Activated naive CD8-positive, alpha-beta T cell treated with anti-CD3 and anti-CD28 coated beads for 36 hours (primary cell): Measurements from ENCODE around the gene ZNF385B. TPM values are rescaled to one million over a fixed set of nuclear protein-coding genes. Genes with fewer than 3 reads are reported as not detected.

Experiments used
- DNase-seq: peaks from one replicate; pipeline ENCODE4 v3.0.0; 2021
- H3K27ac Mint-ChIP-seq: one replicate; pipeline ENCODE4 v1.8.0; 2022; ENCODE audit warnings: mild to moderate bottlenecking, moderate library complexity, mixed read lengths
- H3K27me3 Mint-ChIP-seq: one replicate; pipeline ENCODE4 v1.8.0; 2022; ENCODE audit warnings: mild to moderate bottlenecking, mixed read lengths
- H3K36me3 Mint-ChIP-seq: one replicate; pipeline ENCODE4 v1.8.0; 2021; ENCODE audit warnings: mild to moderate bottlenecking, mixed read lengths
- H3K4me1 Mint-ChIP-seq: one replicate; pipeline ENCODE4 v1.8.0; 2021; ENCODE audit warnings: mixed read lengths
- H3K4me3 Mint-ChIP-seq: one replicate; pipeline ENCODE4 v1.8.0; 2022; ENCODE audit warnings: mild to moderate bottlenecking, moderate library complexity, mixed read lengths
- H3K9me3 Mint-ChIP-seq: one replicate; pipeline ENCODE4 v1.8.0; 2022; ENCODE audit warnings: mixed read lengths
- total RNA-seq, 2 experiments: library from RNA; stranded (reverse); gene quantifications; one replicate each; pipeline ENCODE4 v1.2.3, GENCODE V29; 2021

ZNF385B gene
- total RNA-seq, 2 experiments from 2014 or later = not detected

DNA sequence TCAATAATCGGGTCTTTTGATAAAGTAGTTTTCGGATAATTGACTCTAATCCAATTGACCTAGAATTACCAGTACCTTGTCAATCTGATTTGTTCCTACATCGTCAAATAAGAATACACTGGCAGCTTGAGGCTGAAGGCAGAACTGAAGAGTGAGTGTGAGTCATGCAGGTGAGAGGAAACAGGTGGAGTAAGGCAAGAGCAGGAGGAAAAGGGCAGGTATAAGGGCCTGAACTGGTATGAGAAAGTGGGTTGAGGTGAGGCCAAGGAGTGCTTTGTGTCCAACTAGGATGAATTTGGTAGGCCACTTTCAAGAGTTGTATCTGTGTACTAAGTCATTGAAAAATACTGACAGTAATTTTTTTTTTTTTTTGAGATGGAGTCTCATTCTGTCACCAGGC is 186.0 kb downstream of the ZNF385B start:
- Mint-ChIP-seq H3K4me1 (no peaks in the 10 kb centered on the region), H3K4me3 (no peak overlapping the region), H3K36me3 (no peaks in the 10 kb centered on the region), H3K27ac (no peak overlapping the region), H3K9me3 (no peaks in the 10 kb centered on the region), H3K27me3 (no peaks in the 10 kb centered on the region)
- no peak for DNase-seq

DNA sequence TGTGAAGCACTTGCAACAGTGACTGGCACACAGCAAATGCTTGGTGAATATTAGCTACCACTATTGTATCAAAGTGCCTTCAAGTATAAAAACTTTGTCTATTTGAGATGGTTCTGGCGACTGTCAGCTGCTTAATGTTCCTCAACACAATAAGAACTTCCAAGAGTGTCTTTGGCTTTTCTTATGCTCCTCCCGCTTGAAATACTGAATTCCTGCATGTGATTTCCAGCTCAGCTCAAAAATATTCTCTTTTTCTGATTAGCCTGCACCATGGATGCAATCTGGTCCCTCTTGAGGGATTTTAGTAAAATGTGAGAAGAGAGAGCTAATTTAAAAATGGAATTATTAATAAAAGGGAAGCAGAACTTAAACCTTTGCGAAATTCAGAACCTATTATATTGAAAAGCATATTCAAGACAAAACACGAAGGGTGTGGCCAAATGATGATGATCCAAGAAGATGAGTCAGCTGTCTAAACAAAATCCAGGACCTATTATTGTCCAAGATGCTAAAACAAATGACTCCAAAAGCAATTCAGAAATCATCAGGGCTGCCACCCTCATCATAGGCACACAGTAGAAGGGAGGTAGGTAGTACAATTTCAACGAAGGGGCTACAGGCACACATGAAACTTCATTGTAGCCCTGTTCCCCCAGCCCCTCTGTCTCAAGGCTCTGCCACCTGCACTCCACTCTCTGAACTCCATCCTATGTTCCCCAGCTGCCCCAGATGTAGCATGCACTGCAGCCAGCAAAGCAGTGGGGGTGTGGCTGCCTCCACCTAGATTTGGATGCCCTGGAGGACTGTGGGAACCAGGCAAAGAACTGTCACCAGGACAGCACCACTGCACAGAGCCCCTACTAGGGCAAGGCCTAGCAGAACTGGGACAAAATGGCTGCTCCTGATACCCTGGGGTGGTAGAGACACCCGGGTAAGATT is 190.1 kb downstream of the ZNF385B start:
- Mint-ChIP-seq H3K9me3 (no peaks in the 10 kb centered on the region), H3K27ac (no peak overlapping the region), H3K4me3 (no peak overlapping the region), H3K4me1 (no peaks in the 10 kb centered on the region), H3K27me3 (peaks cover 5% of the 10 kb centered on the region), H3K36me3 (no peaks in the 10 kb centered on the region)
- no peak for DNase-seq

DNA sequence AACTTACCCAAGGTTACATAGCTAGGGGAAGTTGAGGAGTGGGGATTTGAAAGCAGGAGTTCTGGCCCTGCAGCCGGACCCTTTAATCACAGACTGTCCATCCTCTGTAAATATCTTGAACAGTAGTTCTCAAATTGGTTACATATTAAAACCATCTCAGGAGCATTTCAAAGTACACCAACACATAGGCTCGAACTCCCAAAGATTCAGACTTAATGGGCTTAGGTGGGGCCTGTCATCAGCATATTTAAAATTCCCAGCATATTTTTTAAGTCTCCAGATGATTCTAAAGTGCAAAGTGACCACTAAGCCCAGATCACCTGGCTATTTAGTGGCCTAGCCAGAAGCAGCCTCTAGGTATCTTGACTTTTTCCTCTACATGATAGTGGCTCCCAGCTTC is 192.2 kb downstream of the ZNF385B start:
- H3K36me3 Mint-ChIP-seq = no peaks in the 10 kb centered on the region
- no peak for DNase-seq
- H3K9me3 Mint-ChIP-seq = no peaks in the 10 kb centered on the region

DNA sequence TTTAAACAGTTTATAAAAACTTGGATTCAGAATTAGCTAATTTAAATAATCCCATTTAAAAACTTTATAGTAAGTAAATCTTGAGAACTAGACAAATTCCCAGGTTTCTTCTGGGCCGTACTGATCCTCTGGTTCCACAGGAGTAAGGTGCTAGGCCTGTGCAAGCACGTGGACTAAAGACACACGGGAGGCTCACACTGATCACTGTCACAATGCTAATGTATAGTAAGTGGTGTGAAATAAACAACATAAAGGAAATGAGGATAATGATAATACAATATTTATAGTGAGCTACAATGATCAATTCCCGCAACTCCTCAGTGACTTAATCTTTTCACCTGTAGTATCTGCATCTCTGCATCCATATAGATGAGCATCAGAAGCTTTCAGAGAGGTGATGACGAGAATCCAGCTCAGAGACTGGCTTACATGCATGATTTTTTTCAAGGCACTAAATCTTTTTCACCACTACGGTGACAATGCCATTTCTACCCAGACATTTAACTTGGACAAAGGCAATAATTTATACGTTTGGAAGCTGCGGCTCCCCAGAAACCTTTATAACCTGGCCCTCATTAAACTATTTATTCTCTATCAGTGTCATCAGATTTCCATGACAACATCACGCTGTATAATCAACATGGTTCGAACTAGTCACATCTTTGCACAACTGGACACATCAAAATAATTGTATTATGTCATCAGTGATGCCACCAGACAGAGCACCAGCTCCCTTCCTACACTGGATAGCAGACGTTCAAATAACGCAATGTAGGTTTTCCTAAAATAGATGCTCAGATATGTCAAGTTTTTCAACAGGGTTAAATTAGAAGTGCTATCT is 196.2 kb downstream of the ZNF385B start:
- Mint-ChIP-seq H3K27ac (no peak overlapping the region), H3K36me3 (no peaks in the 10 kb centered on the region), H3K27me3 (peaks cover 5% of the 10 kb centered on the region), H3K9me3 (no peaks in the 10 kb centered on the region), H3K4me1 (no peaks in the 10 kb centered on the region), H3K4me3 (no peak overlapping the region)
- DNase-seq = no peak

More for the DNA sequence above, 192.2 kb downstream of the ZNF385B start:
- H3K4me3 Mint-ChIP-seq = no peak overlapping the region
- H3K27me3 Mint-ChIP-seq = peaks cover 5% of the 10 kb centered on the region
- H3K4me1 Mint-ChIP-seq = no peaks in the 10 kb centered on the region
- H3K27ac Mint-ChIP-seq = no peak overlapping the region

DNA sequence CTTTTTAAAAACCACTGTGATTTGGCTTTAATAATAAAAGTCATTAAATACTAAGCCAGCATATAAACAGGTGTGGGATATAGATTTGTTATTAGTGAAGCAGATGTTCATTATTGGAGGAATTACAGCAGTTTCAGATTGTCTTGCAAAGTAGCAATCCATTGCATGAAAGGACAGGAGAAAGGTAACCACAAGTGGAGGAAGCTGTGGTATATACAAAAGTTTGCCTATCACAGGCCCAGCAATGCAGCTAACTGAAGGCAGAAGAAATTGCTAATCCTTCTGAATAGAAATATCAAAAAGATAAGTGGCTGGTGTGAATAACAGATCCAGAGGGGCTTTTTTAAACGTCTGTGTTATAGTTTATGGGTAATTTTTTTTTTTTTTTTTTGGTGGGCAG is 199.4 kb downstream of the ZNF385B start:
- H3K27ac Mint-ChIP-seq = no peak overlapping the region
- no peaks in the 10 kb centered on the region for H3K27me3 Mint-ChIP-seq
- H3K4me1 Mint-ChIP-seq = no peaks in the 10 kb centered on the region
- no peaks in the 10 kb centered on the region for H3K36me3 Mint-ChIP-seq
- H3K9me3 Mint-ChIP-seq = no peaks in the 10 kb centered on the region
- H3K4me3 Mint-ChIP-seq = no peak overlapping the region
- no peak for DNase-seq

DNA sequence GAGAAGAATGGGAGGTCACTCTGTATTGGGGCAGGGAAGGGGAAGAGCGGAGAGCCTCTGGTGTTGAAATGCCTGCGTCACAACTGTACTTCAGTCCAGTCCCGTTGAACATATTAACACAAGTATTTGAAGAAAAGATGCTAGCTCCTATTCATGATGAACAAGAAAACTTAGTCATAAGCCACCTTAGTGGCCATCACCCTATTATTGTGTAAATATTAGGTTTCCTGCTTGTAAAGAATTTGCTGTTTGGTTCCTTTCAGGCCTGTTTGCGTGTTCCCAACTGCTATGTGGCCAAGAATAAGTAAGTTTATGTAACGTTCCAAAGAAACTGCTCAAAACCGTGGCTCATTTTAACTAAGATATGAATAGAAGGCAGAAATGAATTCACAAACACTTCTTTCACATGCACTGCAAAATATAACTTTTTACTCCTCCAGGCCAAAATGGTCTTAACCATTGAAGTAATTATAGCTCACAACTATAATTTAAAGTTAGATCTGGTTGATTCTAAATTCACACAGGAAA is 204.3 kb downstream of the ZNF385B start:
- DNase-seq = no peak
- Mint-ChIP-seq H3K36me3 (no peaks in the 10 kb centered on the region), H3K27ac (no peak overlapping the region), H3K4me1 (no peaks in the 10 kb centered on the region), H3K27me3 (no peaks in the 10 kb centered on the region), H3K9me3 (no peaks in the 10 kb centered on the region), H3K4me3 (no peak overlapping the region)

DNA sequence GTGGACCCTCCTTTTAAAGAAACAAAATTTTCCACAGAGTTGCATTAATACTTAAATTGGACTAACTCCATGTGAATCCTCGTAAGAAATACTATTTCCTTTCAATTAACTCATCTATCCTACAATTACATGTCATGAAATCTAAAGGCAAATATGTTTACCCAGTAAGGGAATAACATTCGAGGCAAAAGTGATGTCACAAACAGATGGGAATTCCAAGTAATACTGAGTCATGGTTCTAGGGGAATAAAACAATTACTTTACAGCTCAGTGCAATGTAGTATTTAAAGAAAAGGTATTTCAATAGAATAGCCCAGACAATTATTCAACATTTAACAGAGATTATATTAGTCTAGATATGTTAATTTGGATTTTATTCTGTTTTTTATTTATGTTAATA is 205.8 kb downstream of the ZNF385B start:
- Mint-ChIP-seq H3K36me3 (no peaks in the 10 kb centered on the region), H3K9me3 (no peaks in the 10 kb centered on the region), H3K27ac (no peak overlapping the region), H3K27me3 (no peaks in the 10 kb centered on the region), H3K4me3 (no peak overlapping the region), H3K4me1 (no peaks in the 10 kb centered on the region)
- no peak for DNase-seq

DNA sequence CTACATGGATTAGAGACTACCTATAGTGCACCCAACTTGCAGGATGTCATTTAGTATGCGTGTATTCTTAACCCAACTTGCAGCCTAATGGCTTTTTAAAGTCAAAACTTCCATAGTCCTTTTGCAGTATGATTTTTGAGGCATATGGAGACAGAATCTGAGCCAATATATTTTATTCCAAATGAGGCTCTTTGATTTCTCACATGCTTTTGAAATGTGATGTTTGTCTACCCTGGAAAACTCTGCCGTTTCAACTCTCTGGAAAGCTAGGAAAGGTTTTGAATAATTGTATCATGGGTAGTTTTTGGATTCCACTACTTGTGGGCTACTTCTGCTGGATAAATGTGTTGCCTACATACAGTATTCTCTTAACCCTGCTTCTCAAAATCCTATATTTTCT is 206.6 kb downstream of the ZNF385B start:
- no peak overlapping the region for H3K27ac Mint-ChIP-seq
- no peaks in the 10 kb centered on the region for H3K36me3 Mint-ChIP-seq
- no peaks in the 10 kb centered on the region for H3K9me3 Mint-ChIP-seq

DNA sequence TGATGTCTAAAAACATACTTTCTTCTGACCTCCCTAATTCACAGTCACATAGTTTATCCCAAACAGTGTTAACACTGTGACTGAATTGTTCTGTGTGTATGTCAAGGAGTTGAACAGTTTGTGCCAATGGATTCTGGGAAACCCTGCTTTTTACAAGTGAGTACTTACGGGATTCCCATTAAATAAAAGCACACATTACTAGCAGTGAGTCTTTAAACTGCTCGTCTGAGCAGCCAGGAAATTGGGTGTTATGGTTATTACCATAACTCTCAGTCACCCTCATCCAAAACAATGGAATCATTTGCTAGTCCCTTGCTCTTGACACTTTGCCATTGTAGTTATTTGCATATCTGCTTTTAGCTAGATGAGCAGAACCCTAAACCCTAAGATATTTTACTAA is 209.1 kb downstream of the ZNF385B start:
- H3K9me3 Mint-ChIP-seq = no peaks in the 10 kb centered on the region
- H3K27me3 Mint-ChIP-seq = no peaks in the 10 kb centered on the region
- H3K4me1 Mint-ChIP-seq = no peaks in the 10 kb centered on the region
- H3K36me3 Mint-ChIP-seq = no peaks in the 10 kb centered on the region
- no peak overlapping the region for H3K4me3 Mint-ChIP-seq
- DNase-seq = no peak
- no peak overlapping the region for H3K27ac Mint-ChIP-seq

More for the DNA sequence above, 206.6 kb downstream of the ZNF385B start:
- Mint-ChIP-seq H3K4me3 (no peak overlapping the region), H3K27me3 (no peaks in the 10 kb centered on the region), H3K4me1 (no peaks in the 10 kb centered on the region)
- no peak for DNase-seq

DNA sequence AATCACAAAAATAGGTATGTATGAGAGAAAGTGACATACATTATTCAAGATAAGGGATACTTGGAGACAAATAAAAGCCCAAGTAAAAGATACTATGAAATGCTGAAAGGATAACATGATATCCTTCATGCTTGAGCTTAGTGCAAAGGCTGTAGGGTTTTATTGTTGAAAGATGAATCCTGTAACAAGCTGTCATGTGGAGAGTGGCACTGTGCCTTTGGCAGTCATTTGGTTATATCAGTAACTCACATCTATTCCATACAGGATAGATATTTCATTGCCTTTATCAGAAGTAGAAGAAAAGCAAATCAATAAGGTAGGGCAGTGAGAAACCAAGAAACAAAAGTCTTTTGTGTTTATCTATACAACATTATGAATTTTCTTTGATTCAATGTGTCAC is 211.0 kb downstream of the ZNF385B start:
- no peak overlapping the region for H3K4me3 Mint-ChIP-seq
- H3K4me1 Mint-ChIP-seq = no peaks in the 10 kb centered on the region
- no peaks in the 10 kb centered on the region for H3K9me3 Mint-ChIP-seq
- no peak overlapping the region for H3K27ac Mint-ChIP-seq
- DNase-seq = no peak
- H3K36me3 Mint-ChIP-seq = no peaks in the 10 kb centered on the region
- no peaks in the 10 kb centered on the region for H3K27me3 Mint-ChIP-seq

DNA sequence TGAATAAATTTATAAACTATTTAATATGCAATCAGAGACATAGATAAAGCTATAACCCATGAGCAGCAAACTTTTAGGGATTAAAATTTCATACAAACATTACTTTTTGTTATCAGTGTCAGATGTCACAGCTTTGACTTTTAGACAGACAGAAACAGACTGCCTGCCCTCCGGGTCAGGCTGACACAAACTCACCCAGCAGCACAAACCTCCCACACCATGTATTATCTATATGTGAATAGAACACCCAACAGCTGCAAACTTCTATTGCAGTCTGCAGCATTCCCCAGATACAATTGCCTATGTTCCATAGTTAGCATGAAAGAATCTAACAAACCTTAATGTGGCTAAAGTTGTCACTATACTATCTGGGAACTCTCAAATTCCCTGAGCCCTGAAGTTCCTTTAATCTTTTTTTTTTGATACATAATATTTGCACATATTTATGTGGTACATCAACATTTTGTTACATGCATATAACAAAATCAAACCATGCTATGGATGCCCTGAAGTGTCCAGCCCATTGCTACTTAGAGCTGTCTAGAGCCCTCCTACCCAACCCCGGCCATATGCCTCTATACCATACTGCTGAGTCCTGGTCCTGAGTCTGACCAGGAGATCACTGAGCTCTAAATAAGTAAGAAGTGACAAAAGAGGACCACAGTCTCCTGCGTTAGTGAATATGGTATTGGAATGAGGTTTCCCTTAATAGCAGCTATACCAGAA is 214.4 kb downstream of the ZNF385B start:
- no peak for DNase-seq

DNA sequence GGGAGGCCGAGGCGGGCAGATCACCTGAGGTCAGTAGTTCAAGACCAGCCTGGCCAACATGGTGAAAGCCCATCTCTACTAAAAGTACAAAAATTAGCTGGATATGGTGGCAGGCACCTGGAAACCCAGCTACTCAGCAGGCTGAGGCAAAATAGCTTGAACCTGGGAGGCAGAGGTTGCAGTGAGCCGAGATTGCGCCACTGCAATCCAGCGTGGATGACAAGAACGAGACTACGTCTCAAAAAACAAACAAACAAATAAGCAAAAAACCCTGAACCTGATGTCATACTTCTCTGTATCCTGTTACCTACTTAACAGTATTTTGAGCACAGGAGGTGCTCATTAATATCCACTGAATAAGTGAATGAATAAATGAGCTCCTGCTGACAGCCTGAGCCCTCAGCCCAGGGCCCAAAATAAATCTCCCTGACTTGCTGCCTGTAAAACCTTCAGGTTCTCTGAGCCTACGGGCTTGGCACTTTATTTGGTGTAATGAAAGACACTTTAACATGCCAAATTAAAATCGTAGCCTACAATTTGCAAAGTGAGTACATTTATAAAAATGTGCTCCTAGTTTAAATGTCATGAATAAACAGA is 215.1 kb downstream of the ZNF385B start:
- Mint-ChIP-seq H3K27me3 (no peaks in the 10 kb centered on the region), H3K36me3 (no peaks in the 10 kb centered on the region), H3K27ac (no peak overlapping the region), H3K4me1 (no peaks in the 10 kb centered on the region), H3K4me3 (no peak overlapping the region), H3K9me3 (no peaks in the 10 kb centered on the region)
- no peak for DNase-seq

More for the DNA sequence above, 214.4 kb downstream of the ZNF385B start:
- no peaks in the 10 kb centered on the region for H3K4me1 Mint-ChIP-seq
- H3K27ac Mint-ChIP-seq = no peak overlapping the region
- no peak overlapping the region for H3K4me3 Mint-ChIP-seq
- H3K9me3 Mint-ChIP-seq = no peaks in the 10 kb centered on the region
- no peaks in the 10 kb centered on the region for H3K36me3 Mint-ChIP-seq
- H3K27me3 Mint-ChIP-seq = no peaks in the 10 kb centered on the region

DNA sequence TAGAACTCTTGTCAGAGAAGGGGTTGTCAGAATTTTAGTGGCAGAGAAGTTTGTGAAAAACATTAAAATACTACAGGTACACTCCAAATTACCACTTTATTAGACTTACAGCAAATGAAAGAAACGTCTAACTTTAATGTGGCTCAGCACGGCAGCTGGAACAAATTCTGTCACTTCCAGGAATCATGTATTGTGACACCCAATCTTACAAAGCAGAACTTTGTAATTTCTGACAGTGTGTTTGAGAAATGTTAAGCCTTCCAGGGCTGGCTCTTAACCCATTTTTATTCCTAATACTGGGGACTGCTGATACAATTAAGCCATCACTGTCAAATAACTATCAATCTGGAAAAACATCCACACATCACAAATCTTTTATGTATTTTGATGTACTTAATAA is 216.4 kb downstream of the ZNF385B start:
- H3K4me1 Mint-ChIP-seq = no peaks in the 10 kb centered on the region
- H3K36me3 Mint-ChIP-seq = no peaks in the 10 kb centered on the region

DNA sequence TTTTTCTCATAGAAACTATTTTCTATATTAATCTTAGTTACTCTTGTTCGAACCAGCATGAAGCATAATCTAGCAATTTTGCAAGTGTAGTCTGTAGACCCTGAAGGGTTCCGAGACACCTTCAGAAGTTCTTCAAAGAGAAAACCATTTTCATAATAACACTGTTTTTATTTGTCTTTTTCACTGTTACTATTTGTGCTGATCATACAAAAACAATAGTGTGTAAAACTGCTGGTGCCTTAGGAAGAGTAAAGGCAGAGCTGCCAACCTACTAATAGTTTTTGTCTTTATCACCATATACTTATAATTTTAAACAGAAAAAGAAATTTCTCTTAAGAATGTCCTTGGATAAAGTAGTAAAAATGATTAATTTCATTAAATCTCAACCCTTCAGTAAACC is 218.9 kb downstream of the ZNF385B start:
- Mint-ChIP-seq H3K27me3 (no peaks in the 10 kb centered on the region), H3K27ac (no peak overlapping the region), H3K4me3 (no peak overlapping the region), H3K9me3 (no peaks in the 10 kb centered on the region), H3K36me3 (no peaks in the 10 kb centered on the region), H3K4me1 (no peaks in the 10 kb centered on the region)
- DNase-seq = no peak

More for the DNA sequence above, 216.4 kb downstream of the ZNF385B start:
- Mint-ChIP-seq H3K4me3 (no peak overlapping the region), H3K27me3 (no peaks in the 10 kb centered on the region), H3K9me3 (no peaks in the 10 kb centered on the region), H3K27ac (no peak overlapping the region)
- no peak for DNase-seq
